Peyer's patch (tissue), 4 donors: ENCODE data around the gene SLC2A4.

Source experiments
- POLR2A ChIP-seq, 2 donors: fragments of 450-650 bp; IDR thresholded peaks; one replicate each; pipeline ENCODE4 v1.5.1; 2017; ENCODE audit warnings: antibody characterized with exemption in 2 of 2, mild to moderate bottlenecking in 2 of 2, moderate library complexity in 2 of 2
- TF ChIP-seq, protein P1 (sequence below), 6 experiments: fragments of 450-650 bp in 4 of 6; fragments of 200-600 bp in 2 of 6; sonication (generic) in 1 of 6; IDR thresholded peaks; one replicate each; pipeline ENCODE4 v1.5.1; 2017 to 2019; ENCODE audit warnings: antibody characterized with exemption in 6 of 6, mild to moderate bottlenecking in 3 of 6, moderate library complexity in 1 of 6

DNA sequence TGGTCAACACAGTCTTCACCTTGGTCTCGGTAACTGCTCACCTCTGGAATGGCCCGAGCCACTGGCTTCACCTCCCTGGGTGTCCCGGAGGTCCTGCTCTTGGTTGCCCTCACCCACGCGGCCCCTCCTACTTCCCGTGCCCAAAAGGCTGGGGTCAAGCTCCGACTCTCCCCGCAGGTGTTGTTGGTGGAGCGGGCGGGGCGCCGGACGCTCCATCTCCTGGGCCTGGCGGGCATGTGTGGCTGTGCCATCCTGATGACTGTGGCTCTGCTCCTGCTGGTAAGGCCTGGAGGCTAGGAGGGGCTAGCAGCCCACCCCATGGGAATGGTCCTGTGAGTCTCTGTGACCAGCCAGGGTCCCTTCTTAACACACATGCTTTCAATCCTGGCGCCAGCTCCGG lies 3.4 kb downstream of the SLC2A4 start:
- TF ChIP-seq, protein P1, sequence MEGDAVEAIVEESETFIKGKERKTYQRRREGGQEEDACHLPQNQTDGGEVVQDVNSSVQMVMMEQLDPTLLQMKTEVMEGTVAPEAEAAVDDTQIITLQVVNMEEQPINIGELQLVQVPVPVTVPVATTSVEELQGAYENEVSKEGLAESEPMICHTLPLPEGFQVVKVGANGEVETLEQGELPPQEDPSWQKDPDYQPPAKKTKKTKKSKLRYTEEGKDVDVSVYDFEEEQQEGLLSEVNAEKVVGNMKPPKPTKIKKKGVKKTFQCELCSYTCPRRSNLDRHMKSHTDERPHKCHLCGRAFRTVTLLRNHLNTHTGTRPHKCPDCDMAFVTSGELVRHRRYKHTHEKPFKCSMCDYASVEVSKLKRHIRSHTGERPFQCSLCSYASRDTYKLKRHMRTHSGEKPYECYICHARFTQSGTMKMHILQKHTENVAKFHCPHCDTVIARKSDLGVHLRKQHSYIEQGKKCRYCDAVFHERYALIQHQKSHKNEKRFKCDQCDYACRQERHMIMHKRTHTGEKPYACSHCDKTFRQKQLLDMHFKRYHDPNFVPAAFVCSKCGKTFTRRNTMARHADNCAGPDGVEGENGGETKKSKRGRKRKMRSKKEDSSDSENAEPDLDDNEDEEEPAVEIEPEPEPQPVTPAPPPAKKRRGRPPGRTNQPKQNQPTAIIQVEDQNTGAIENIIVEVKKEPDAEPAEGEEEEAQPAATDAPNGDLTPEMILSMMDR (IDR thresholded peaks at IDR 0.05), result no peak
- TF ChIP-seq POLR2A (IDR thresholded peaks at IDR 0.05), result no peak
